Ascending aorta (tissue), 2 donors: Measurements from ENCODE around the gene KSR1. TPM values are rescaled to one million over a fixed set of nuclear protein-coding genes. Genes with fewer than 3 reads are reported as not detected.
"Not testable (repeated sequence)": the region's sequence is repeated elsewhere in the genome, so short reads cannot be mapped to it uniquely, and the experiment has no call there.

Experiments
- DNase-seq, 2 donors: peaks; one replicate each; pipeline ENCODE4 v3.0.0-alpha.2; 2019; ENCODE audit warnings: low spot score in 2 of 2
- H3K27ac ChIP-seq, 2 donors: fragments of 200-600 bp; sonication (generic); one replicate each; pipeline ENCODE4 v1.5.1; 2016 to 2017; ENCODE audit warnings: mild to moderate bottlenecking in 1 of 2
- H3K27me3 ChIP-seq: fragments of 200-600 bp; sonication (generic); one replicate; pipeline ENCODE4 v1.5.1; 2017
- H3K36me3 ChIP-seq, 2 donors: fragments of 200-600 bp; sonication (generic); one replicate each; pipeline ENCODE4 v1.5.1; 2016
- H3K4me1 ChIP-seq, 2 donors: fragments of 200-600 bp; sonication (generic); one replicate each; pipeline ENCODE4 v1.5.1; 2016 to 2017; ENCODE audit warnings: mild to moderate bottlenecking in 1 of 2
- H3K4me3 ChIP-seq, 2 donors: fragments of 200-600 bp; sonication (generic); one replicate each; pipeline ENCODE4 v1.5.1; 2016 to 2017; ENCODE audit warnings: mild to moderate bottlenecking in 1 of 2
- H3K9me3 ChIP-seq, 2 donors: fragments of 200-600 bp; sonication (generic); one replicate each; pipeline ENCODE4 v1.5.1; 2016
- CTCF ChIP-seq, 3 experiments: fragments of 200-600 bp in 2 of 3; fragments of 450-650 bp in 1 of 3; sonication (generic) in 2 of 3; IDR thresholded peaks; one replicate each; pipeline ENCODE4 v1.5.1; 2016 to 2019; ENCODE audit warnings: antibody characterized with exemption in 3 of 3, mild to moderate bottlenecking in 1 of 3, moderate library complexity in 1 of 3
- intact Hi-C: fragments of 100-400 bp; cut with DNase I; formaldehyde crosslinking; loops from one replicate; pipeline ENCODE4 v1.15.1; 2023
- total RNA-seq: library from RNA; depleted of rRNA; stranded (reverse); fragments of >200 nt; gene quantifications from one replicate; pipeline ENCODE4 v1.1.0, GENCODE V29; 2016

The KSR1 gene
- total RNA-seq, 1 donor from 2014 or later, result 42.6 TPM

GRCh38 chr17:27644586-27644985 is 188.3 kb downstream of the KSR1 start:
- Histone ChIP-seq H3K4me1 (peaks cover 0 to 4% of the 10 kb centered on the region in 2 donors), H3K4me3 (no peak overlapping the region), H3K36me3 (no peaks in the 10 kb centered on the region), H3K27me3 (no peaks in the 10 kb centered on the region), H3K27ac (no peak overlapping the region), H3K9me3 (no peaks in the 10 kb centered on the region)
- intact Hi-C loops, result no loop called here
- peak in 1 of 2 donors; percentile 69 for DNase-seq
- no peak for TF ChIP-seq CTCF (IDR thresholded peaks at IDR 0.05)

- intact Hi-C loops, H3K4me3 ChIP-seq: not testable (repeated sequence)
These were observed 189.4 kb downstream of the KSR1 start for GRCh38 chr17:27645621-27646020.

GRCh38 chr17:27646232-27646631 is 190.0 kb downstream of the KSR1 start:
- no peaks in the 10 kb centered on the region for H3K36me3 ChIP-seq
- no peaks in the 10 kb centered on the region for H3K9me3 ChIP-seq
- intact Hi-C loops, result no loop called here
- H3K27me3 ChIP-seq, result no peaks in the 10 kb centered on the region
- no peak overlapping the region for H3K4me3 ChIP-seq
- no peak for TF ChIP-seq CTCF (IDR thresholded peaks at IDR 0.05)
- peaks cover 0 to 4% of the 10 kb centered on the region in 2 donors for H3K4me1 ChIP-seq
- H3K27ac ChIP-seq, result no peak overlapping the region
- no peak for DNase-seq

More at GRCh38 chr17:27645621-27646020, 189.4 kb downstream of the KSR1 start:
- not testable (repeated sequence) for DNase-seq, H3K27ac ChIP-seq, H3K4me1 ChIP-seq, H3K36me3 ChIP-seq, H3K9me3 ChIP-seq, H3K27me3 ChIP-seq

- Histone ChIP-seq H3K9me3 (no peaks in the 10 kb centered on the region), H3K36me3 (no peaks in the 10 kb centered on the region), H3K4me3 (no peak overlapping the region), H3K27me3 (no peaks in the 10 kb centered on the region), H3K27ac (no peak overlapping the region), H3K4me1 (peaks cover 0 to 4% of the 10 kb centered on the region in 2 donors)
- no peak for TF ChIP-seq CTCF (IDR thresholded peaks at IDR 0.05)
- no peak for DNase-seq
- intact Hi-C loops, result no loop called here
These were observed 191.5 kb downstream of the KSR1 start for GRCh38 chr17:27647765-27648164.

- H3K27me3 ChIP-seq, intact Hi-C loops, DNase-seq, H3K4me1 ChIP-seq, H3K4me3 ChIP-seq, H3K36me3 ChIP-seq, H3K27ac ChIP-seq, H3K9me3 ChIP-seq: not testable (repeated sequence)
These were observed 192.9 kb downstream of the KSR1 start for GRCh38 chr17:27649111-27649571.

- Histone ChIP-seq H3K27ac (no peak overlapping the region), H3K4me3 (no peak overlapping the region), H3K27me3 (no peaks in the 10 kb centered on the region), H3K4me1 (no peaks in the 10 kb centered on the region), H3K36me3 (no peaks in the 10 kb centered on the region), H3K9me3 (no peaks in the 10 kb centered on the region)
- no peak for DNase-seq
- no peak for TF ChIP-seq CTCF (IDR thresholded peaks at IDR 0.05)
- intact Hi-C loops, result loop anchor here (5.0 kb wide), 1 partner anchor 413 kb away; no protein-coding TSS in a partner anchor
These were observed 193.7 kb downstream of the KSR1 start for GRCh38 chr17:27649929-27650328.

- H3K4me3 ChIP-seq, result no peak overlapping the region
- no peak overlapping the region for H3K27ac ChIP-seq
- H3K4me1 ChIP-seq, result no peaks in the 10 kb centered on the region
- no peaks in the 10 kb centered on the region for H3K36me3 ChIP-seq
- no peaks in the 10 kb centered on the region for H3K9me3 ChIP-seq
- intact Hi-C loops, result loop anchor here (1.0 to 5.0 kb wide), 2 partner anchors 48 to 414 kb away; no protein-coding TSS in a partner anchor
- TF ChIP-seq CTCF (IDR thresholded peaks at IDR 0.05), result no peak
- no peaks in the 10 kb centered on the region for H3K27me3 ChIP-seq
- no peak for DNase-seq
These were observed 194.6 kb downstream of the KSR1 start for GRCh38 chr17:27650836-27651235.
